ENCODE measurements around the gene F3. TPM values are rescaled to one million over a fixed set of nuclear protein-coding genes. Genes with fewer than 3 reads are reported as not detected.
"Not testable (repeated sequence)": the region's sequence is repeated elsewhere in the genome, so short reads cannot be mapped to it uniquely, and the experiment has no call there.

The F3 gene
- total and polyA plus RNA-seq, 2 donors (not counting 1 experiment from before 2014, with no cell fraction given): 0.25 TPM; not detected in 1

DNA sequence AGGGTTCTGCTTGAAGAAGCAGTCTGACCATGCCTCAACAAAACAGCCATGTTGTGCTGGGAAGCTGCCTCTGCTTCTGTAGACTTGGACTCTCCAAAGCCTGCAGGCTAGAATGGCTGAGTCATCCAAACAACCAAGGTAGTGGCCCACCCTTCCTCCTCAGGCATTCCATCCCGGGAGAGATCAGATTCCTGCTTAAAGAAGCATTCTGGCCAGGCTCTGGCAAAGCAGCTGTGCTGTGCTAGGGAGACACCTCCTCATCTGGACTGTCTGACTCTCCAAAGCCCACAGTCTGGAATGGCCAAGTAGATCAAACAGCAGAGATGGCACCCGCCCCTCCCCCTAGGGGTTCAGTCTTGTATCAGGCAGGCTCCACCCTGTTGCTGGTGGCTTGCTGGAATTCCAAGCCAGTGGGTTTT lies 38.3 kb upstream of the F3 start:
- Mint-ChIP-seq H3K4me3 (no peak overlapping the region), H3K27ac (no peak overlapping the region), H3K9me3 (ENCODE audit: insufficient read depth) (peaks cover 7% of the 10 kb centered on the region), H3K4me1 (no peaks in the 10 kb centered on the region), H3K27me3 (peaks cover 26% of the 10 kb centered on the region)
- ATAC-seq (ENCODE audit: low read depth) (no peak), DNase-seq (no peak)
- intact Hi-C loops (cut with micrococcal nuclease): no loop called here
- no peak overlapping the region for H3K9ac ChIP-seq (ENCODE audit: low read length)
- ChIA-PET POLR2A (no interaction called here), CTCF (no interaction called here)
- H2AFZ ChIP-seq (ENCODE audit: insufficient read depth, low read depth, low read length, poor library complexity, severe bottlenecking): no peak overlapping the region
- H3K4me3 ChIP-seq (ENCODE audit: control extremely low read depth in 1 of 5, extremely low read depth in 1 of 5, insufficient read depth in 1 of 5, low read depth in 2 of 5, low read length in 4 of 5): no peak overlapping the region
- H3K9me3 ChIP-seq (ENCODE audit: control extremely low read depth in 1 of 3, control insufficient read depth in 2 of 3, insufficient read depth in 1 of 3, low read length in 2 of 3): peaks cover 0 to 5% (median 2%) of the 10 kb centered on the region in 3 donors
- no peak overlapping the region for H3K4me2 ChIP-seq (replicated peaks; ENCODE audit: low read depth, low read length, poor library complexity, severe bottlenecking)
- TF ChIP-seq, protein P1, sequence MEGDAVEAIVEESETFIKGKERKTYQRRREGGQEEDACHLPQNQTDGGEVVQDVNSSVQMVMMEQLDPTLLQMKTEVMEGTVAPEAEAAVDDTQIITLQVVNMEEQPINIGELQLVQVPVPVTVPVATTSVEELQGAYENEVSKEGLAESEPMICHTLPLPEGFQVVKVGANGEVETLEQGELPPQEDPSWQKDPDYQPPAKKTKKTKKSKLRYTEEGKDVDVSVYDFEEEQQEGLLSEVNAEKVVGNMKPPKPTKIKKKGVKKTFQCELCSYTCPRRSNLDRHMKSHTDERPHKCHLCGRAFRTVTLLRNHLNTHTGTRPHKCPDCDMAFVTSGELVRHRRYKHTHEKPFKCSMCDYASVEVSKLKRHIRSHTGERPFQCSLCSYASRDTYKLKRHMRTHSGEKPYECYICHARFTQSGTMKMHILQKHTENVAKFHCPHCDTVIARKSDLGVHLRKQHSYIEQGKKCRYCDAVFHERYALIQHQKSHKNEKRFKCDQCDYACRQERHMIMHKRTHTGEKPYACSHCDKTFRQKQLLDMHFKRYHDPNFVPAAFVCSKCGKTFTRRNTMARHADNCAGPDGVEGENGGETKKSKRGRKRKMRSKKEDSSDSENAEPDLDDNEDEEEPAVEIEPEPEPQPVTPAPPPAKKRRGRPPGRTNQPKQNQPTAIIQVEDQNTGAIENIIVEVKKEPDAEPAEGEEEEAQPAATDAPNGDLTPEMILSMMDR (IDR thresholded peaks at IDR 0.05): no peak
- no peak for TF ChIP-seq EZH2 (IDR thresholded peaks at IDR 0.05; ENCODE audit: borderline replicate concordance, insufficient read depth, low read depth, low read length, poor library complexity, severe bottlenecking)
- H4K20me1 ChIP-seq (ENCODE audit: control insufficient read depth, insufficient read depth, low read length, poor library complexity, severe bottlenecking): no peaks in the 10 kb centered on the region
- H3K27me3 ChIP-seq (replicated peaks in 1 of 4; ENCODE audit: control extremely low read depth in 1 of 4, control insufficient read depth in 3 of 4, insufficient read depth in 4 of 4, low read length in 3 of 4): no peaks in the 10 kb centered on the region
- H3K4me1 ChIP-seq (ENCODE audit: control insufficient read depth in 2 of 2, insufficient read depth in 2 of 2, low read length in 2 of 2): no peaks in the 10 kb centered on the region
- 63% methylated on average over 1 of the region's 2 CpGs for WGBS (ENCODE audit: insufficient coverage)
- no peaks in the 10 kb centered on the region for H3K79me2 ChIP-seq (ENCODE audit: control insufficient read depth, insufficient read depth, low read length)
- no peak overlapping the region for H3K27ac ChIP-seq (ENCODE audit: low read length in 2 of 2)
- H3K36me3 ChIP-seq (replicated peaks in 1 of 2; ENCODE audit: control extremely low read depth in 1 of 2, control insufficient read depth in 1 of 2, extremely low read depth in 1 of 2, insufficient read depth in 2 of 2, low read length in 1 of 2): no peaks in the 10 kb centered on the region

DNA sequence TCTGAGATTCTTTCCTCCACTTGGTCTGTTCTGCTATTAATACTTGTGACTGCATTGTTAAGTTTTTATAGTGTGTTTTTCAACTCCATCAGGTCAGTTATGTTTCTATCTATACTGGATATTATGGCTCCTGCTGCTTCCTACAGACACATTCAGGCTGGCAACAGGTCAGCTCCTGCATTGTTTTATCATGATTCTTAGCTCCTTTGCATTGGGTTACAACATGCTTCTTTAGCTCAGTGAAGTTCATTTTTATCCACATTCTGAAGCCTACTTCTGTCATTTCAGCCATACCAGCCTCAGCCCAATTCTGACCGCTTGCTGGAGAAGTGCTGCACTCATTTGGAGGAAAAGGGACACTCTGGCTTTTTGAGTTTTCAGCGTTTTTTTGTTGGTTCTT lies 37.3 kb upstream of the F3 start:
- WGBS (ENCODE audit: insufficient coverage): 89% methylated on average over 1 of the region's 2 CpGs
- no peak overlapping the region for H3K27ac Mint-ChIP-seq
- H3K9me3 ChIP-seq (ENCODE audit: control extremely low read depth in 1 of 3, control insufficient read depth in 2 of 3, insufficient read depth in 1 of 3, low read length in 2 of 3): peaks cover 0 to 5% (median 2%) of the 10 kb centered on the region in 3 donors
- H3K27me3 ChIP-seq (replicated peaks in 1 of 4; ENCODE audit: control extremely low read depth in 1 of 4, control insufficient read depth in 3 of 4, insufficient read depth in 4 of 4, low read length in 3 of 4): no peaks in the 10 kb centered on the region
- H3K4me2 ChIP-seq (replicated peaks; ENCODE audit: low read depth, low read length, poor library complexity, severe bottlenecking): no peak overlapping the region
- POLR2A ChIA-PET: no interaction called here
- H3K4me1 ChIP-seq (ENCODE audit: control insufficient read depth in 2 of 2, insufficient read depth in 2 of 2, low read length in 2 of 2): no peaks in the 10 kb centered on the region
- H3K27ac ChIP-seq (ENCODE audit: low read length in 2 of 2): no peak overlapping the region
- no peak overlapping the region for H2AFZ ChIP-seq (ENCODE audit: insufficient read depth, low read depth, low read length, poor library complexity, severe bottlenecking)
- no peak overlapping the region for H3K9ac ChIP-seq (ENCODE audit: low read length)
- H3K4me1 Mint-ChIP-seq: no peaks in the 10 kb centered on the region
- H3K79me2 ChIP-seq (ENCODE audit: control insufficient read depth, insufficient read depth, low read length): no peaks in the 10 kb centered on the region
- intact Hi-C loops (cut with micrococcal nuclease): no loop called here
- CTCF ChIA-PET: no interaction called here
- H3K27me3 Mint-ChIP-seq: peaks cover 18% of the 10 kb centered on the region
- H3K4me3 Mint-ChIP-seq: no peak overlapping the region
- DNase-seq (no peak), ATAC-seq (ENCODE audit: low read depth) (no peak)
- no peaks in the 10 kb centered on the region for H3K36me3 ChIP-seq (replicated peaks in 1 of 2; ENCODE audit: control extremely low read depth in 1 of 2, control insufficient read depth in 1 of 2, extremely low read depth in 1 of 2, insufficient read depth in 2 of 2, low read length in 1 of 2)
- no peak for TF ChIP-seq EZH2 (IDR thresholded peaks at IDR 0.05; ENCODE audit: borderline replicate concordance, insufficient read depth, low read depth, low read length, poor library complexity, severe bottlenecking)
- TF ChIP-seq, protein P1 (IDR thresholded peaks at IDR 0.05): no peak
- H3K4me3 ChIP-seq (ENCODE audit: control extremely low read depth in 1 of 5, extremely low read depth in 1 of 5, insufficient read depth in 1 of 5, low read depth in 2 of 5, low read length in 4 of 5): no peak overlapping the region
- H3K9me3 Mint-ChIP-seq (ENCODE audit: insufficient read depth): peaks cover 7% of the 10 kb centered on the region
- no peaks in the 10 kb centered on the region for H4K20me1 ChIP-seq (ENCODE audit: control insufficient read depth, insufficient read depth, low read length, poor library complexity, severe bottlenecking)

DNA sequence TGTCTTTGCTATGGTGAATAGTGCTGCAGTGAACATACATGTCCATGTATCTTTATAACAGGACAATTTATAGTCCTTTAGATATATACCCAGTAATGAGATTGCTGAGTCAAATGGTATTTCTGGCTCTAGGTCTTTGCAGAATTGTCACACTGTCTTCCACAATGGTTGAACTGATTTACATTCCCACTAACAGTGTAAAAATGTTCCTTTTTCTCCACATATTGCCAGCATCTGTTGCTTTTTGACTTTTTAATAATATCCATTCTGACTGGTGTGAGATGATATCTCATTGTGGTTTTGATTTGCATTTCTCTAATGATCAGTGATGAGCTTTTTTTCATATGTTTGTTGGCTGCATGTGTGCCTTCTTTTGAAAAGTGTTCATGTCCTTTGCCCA lies 32.4 kb upstream of the F3 start:
- peaks cover 0 to 12% (median 1%) of the 10 kb centered on the region in 3 donors for H3K9me3 ChIP-seq (ENCODE audit: control extremely low read depth in 1 of 3, control insufficient read depth in 2 of 3, insufficient read depth in 1 of 3, low read length in 2 of 3)
- H3K4me1 ChIP-seq (ENCODE audit: control insufficient read depth in 2 of 2, insufficient read depth in 2 of 2, low read length in 2 of 2); H3K4me2 ChIP-seq (replicated peaks; ENCODE audit: low read depth, low read length, poor library complexity, severe bottlenecking); DNase-seq; H4K20me1 ChIP-seq (ENCODE audit: control insufficient read depth, insufficient read depth, low read length, poor library complexity, severe bottlenecking); ATAC-seq (ENCODE audit: low read depth); POLR2A ChIA-PET; H3K27ac Mint-ChIP-seq; H3K9ac ChIP-seq (ENCODE audit: low read length); H3K4me1 Mint-ChIP-seq; H3K79me2 ChIP-seq (ENCODE audit: control insufficient read depth, insufficient read depth, low read length); intact Hi-C loops (cut with micrococcal nuclease); H2AFZ ChIP-seq (ENCODE audit: insufficient read depth, low read depth, low read length, poor library complexity, severe bottlenecking); H3K36me3 ChIP-seq (replicated peaks in 1 of 2; ENCODE audit: control extremely low read depth in 1 of 2, control insufficient read depth in 1 of 2, extremely low read depth in 1 of 2, insufficient read depth in 2 of 2, low read length in 1 of 2); H3K27ac ChIP-seq (ENCODE audit: low read length in 2 of 2); H3K4me3 ChIP-seq (ENCODE audit: control extremely low read depth in 1 of 5, extremely low read depth in 1 of 5, insufficient read depth in 1 of 5, low read depth in 2 of 5, low read length in 4 of 5); CTCF ChIA-PET; H3K27me3 ChIP-seq (replicated peaks in 1 of 4; ENCODE audit: control extremely low read depth in 1 of 4, control insufficient read depth in 3 of 4, insufficient read depth in 4 of 4, low read length in 3 of 4); H3K27me3 Mint-ChIP-seq; H3K4me3 Mint-ChIP-seq: not testable (repeated sequence)
- peaks cover 12% of the 10 kb centered on the region for H3K9me3 Mint-ChIP-seq (ENCODE audit: insufficient read depth)

Measured in B cell (primary cell).